Testis (tissue), 2 donors: ENCODE measurements around the gene ATXN1L.
"Not testable (repeated sequence)": the region's sequence is repeated elsewhere in the genome, so short reads cannot be mapped to it uniquely, and the experiment has no call there.

Experiments
- POLR2A ChIP-seq: fragments of 450-650 bp; IDR thresholded peaks from one replicate; pipeline ENCODE4 v1.6.1; 2017; ENCODE audit warnings: antibody characterized with exemption, mild to moderate bottlenecking, moderate library complexity
- TF ChIP-seq, protein P1 (sequence below), 3 experiments: fragments of 450-650 bp in 2 of 3; fragments of 200-600 bp in 1 of 3; sonication (generic) in 1 of 3; IDR thresholded peaks; one replicate each; pipeline ENCODE4 v1.5.1; 2016 to 2019; ENCODE audit warnings: antibody characterized with exemption in 3 of 3, mild to moderate bottlenecking in 2 of 3, moderate library complexity in 1 of 3

DNA sequence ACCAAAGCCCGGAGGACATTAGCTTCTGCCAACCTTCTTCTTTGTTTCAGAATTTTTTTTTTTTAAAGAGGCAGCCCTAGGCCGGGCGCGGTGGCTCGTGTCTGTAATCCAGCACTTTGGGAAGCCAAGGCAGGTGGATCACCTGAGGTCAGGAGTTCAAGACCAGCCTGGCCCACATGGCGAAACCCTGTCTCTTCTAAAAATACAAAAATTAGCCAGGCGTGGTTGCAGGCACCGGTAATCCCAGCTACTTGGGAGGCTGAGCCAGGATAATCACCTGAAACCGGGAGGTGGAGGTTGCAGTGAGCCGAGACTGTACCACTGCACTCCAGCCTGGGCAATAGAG is 28.6 kb upstream of the ATXN1L start:
- TF ChIP-seq, protein P1, sequence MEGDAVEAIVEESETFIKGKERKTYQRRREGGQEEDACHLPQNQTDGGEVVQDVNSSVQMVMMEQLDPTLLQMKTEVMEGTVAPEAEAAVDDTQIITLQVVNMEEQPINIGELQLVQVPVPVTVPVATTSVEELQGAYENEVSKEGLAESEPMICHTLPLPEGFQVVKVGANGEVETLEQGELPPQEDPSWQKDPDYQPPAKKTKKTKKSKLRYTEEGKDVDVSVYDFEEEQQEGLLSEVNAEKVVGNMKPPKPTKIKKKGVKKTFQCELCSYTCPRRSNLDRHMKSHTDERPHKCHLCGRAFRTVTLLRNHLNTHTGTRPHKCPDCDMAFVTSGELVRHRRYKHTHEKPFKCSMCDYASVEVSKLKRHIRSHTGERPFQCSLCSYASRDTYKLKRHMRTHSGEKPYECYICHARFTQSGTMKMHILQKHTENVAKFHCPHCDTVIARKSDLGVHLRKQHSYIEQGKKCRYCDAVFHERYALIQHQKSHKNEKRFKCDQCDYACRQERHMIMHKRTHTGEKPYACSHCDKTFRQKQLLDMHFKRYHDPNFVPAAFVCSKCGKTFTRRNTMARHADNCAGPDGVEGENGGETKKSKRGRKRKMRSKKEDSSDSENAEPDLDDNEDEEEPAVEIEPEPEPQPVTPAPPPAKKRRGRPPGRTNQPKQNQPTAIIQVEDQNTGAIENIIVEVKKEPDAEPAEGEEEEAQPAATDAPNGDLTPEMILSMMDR (IDR thresholded peaks at IDR 0.05), result not testable (repeated sequence)
- not testable (repeated sequence) for TF ChIP-seq POLR2A
